Breast epithelium (tissue), 3 donors: ENCODE results near the gene DPH1.

Experiments
- CTCF ChIP-seq, 3 donors: fragments of 450-650 bp; IDR thresholded peaks; one replicate each; pipeline ENCODE4 v1.5.1; 2016 to 2017; ENCODE audit warnings: antibody characterized with exemption in 3 of 3, mild to moderate bottlenecking in 3 of 3, moderate library complexity in 3 of 3
- POLR2A ChIP-seq: fragments of 450-650 bp; IDR thresholded peaks from one replicate; pipeline ENCODE4 v1.6.1; 2016; ENCODE audit warnings: antibody characterized with exemption, mild to moderate bottlenecking, moderate library complexity
- POLR2AphosphoS5 ChIP-seq, 3 donors: sonication (generic); formaldehyde crosslinking; IDR thresholded peaks; one replicate each; pipeline ENCODE4 v1.6.1; 2017; ENCODE audit warnings: antibody characterized with exemption in 3 of 3

GRCh38 chr17:2003525-2003924 lies 26.4 kb upstream of the DPH1 start:
- TF ChIP-seq POLR2A = no peak
- no peak for TF ChIP-seq CTCF (IDR thresholded peaks at IDR 0.05)
- TF ChIP-seq POLR2AphosphoS5 (IDR thresholded peaks at IDR 0.05) = no peak
